ENCODE results near the gene CPB2.

The CPB2 gene

GRCh38 chr13:46008631-46009030 lies 96.2 kb downstream of the CPB2 start:
- POLR2A ChIA-PET: no interaction called here
- CTCF ChIA-PET: interaction anchor here (0.8 to 2.4 kb wide), 3 partner anchors 13 to 122 kb away, joined by 3 to 7 read pairs (median 5); no protein-coding TSS in a partner anchor
- DNase-seq (ENCODE audit: extremely low spot score): no peak
- TF ChIP-seq CTCF (IDR thresholded peaks at IDR 0.05; ENCODE audit: control extremely low read depth, extremely low read depth, low read depth, missing control alignments): no peak

- TF ChIP-seq CTCF (IDR thresholded peaks at IDR 0.05; ENCODE audit: control extremely low read depth, extremely low read depth, low read depth, missing control alignments): no peak
- POLR2A ChIA-PET: no interaction called here
- DNase-seq (ENCODE audit: extremely low spot score): no peak
- CTCF ChIA-PET: interaction anchor here (0.8 kb wide), 1 partner anchor 16 kb away, joined by 3 read pairs; no protein-coding TSS in a partner anchor
Measured at GRCh38 chr13:46006688-46007452, 98.0 kb downstream of the CPB2 start.

GRCh38 chr13:46004491-46004890 lies 100.3 kb downstream of the CPB2 start:
- DNase-seq (ENCODE audit: extremely low spot score): no peak
- ChIA-PET CTCF (no interaction called here), POLR2A (no interaction called here)
- TF ChIP-seq CTCF (IDR thresholded peaks at IDR 0.05; ENCODE audit: control extremely low read depth, extremely low read depth, low read depth, missing control alignments): no peak
